GM13976 (cell line): ENCODE measurements around the gene HOXD4.

Source experiments
- DNase-seq: peaks from one replicate; pipeline ENCODE4 v3.0.0; 2012; ENCODE audit warnings: low spot score
- in situ Hi-C: fragments of 300-500 bp; cut with MboI; formaldehyde crosslinking; loops from one replicate; pipeline ENCODE4 v1.12.0; 2022; ENCODE audit warnings: low sequenced_read_pairs, mixed read lengths, inconsistent platforms; ENCODE audit not compliant: unreplicated experiment
- TF ChIP-seq, protein P1 (sequence below): IDR thresholded peaks from 2 replicates; pipeline ENCODE4 v1.5.1; 2012; ENCODE audit warnings: borderline replicate concordance, mild to moderate bottlenecking; ENCODE audit not compliant: insufficient read depth; ENCODE audit errors: extremely low read depth, missing control alignments, control extremely low read depth

HOXD4 gene

GRCh38 chr2:176162911-176163671 is 11.7 kb downstream of the HOXD4 start:
- TF ChIP-seq, protein P1, sequence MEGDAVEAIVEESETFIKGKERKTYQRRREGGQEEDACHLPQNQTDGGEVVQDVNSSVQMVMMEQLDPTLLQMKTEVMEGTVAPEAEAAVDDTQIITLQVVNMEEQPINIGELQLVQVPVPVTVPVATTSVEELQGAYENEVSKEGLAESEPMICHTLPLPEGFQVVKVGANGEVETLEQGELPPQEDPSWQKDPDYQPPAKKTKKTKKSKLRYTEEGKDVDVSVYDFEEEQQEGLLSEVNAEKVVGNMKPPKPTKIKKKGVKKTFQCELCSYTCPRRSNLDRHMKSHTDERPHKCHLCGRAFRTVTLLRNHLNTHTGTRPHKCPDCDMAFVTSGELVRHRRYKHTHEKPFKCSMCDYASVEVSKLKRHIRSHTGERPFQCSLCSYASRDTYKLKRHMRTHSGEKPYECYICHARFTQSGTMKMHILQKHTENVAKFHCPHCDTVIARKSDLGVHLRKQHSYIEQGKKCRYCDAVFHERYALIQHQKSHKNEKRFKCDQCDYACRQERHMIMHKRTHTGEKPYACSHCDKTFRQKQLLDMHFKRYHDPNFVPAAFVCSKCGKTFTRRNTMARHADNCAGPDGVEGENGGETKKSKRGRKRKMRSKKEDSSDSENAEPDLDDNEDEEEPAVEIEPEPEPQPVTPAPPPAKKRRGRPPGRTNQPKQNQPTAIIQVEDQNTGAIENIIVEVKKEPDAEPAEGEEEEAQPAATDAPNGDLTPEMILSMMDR = no peak
- in situ Hi-C loops = no loop called here
- no peak for DNase-seq

GRCh38 chr2:176163672-176164056 is 12.3 kb downstream of the HOXD4 start:
- DNase-seq = no peak
- TF ChIP-seq, protein P1 = no peak
- in situ Hi-C loops = no loop called here

DNA sequence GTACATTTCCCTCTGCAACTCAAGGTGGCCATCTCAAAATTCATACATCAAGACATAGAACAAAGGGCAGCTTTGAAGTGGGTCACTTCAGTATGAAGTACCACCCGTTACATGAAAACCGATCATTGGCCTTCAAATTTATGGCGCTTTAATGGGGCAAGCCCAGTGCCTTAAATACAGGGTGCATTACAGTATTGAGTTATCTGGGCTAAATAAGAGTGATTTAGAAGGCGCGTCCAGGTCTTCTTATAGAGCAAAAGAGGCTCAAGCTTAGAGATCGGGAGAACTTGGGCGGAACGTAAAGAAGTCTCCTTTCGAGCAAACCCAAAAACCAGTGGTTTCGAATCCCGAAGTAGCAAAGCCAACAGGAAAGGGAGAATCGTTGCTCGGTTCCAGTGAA is 12.9 kb downstream of the HOXD4 start:
- no peak for DNase-seq
- TF ChIP-seq, protein P1 = no peak
- in situ Hi-C loops = no loop called here

DNA sequence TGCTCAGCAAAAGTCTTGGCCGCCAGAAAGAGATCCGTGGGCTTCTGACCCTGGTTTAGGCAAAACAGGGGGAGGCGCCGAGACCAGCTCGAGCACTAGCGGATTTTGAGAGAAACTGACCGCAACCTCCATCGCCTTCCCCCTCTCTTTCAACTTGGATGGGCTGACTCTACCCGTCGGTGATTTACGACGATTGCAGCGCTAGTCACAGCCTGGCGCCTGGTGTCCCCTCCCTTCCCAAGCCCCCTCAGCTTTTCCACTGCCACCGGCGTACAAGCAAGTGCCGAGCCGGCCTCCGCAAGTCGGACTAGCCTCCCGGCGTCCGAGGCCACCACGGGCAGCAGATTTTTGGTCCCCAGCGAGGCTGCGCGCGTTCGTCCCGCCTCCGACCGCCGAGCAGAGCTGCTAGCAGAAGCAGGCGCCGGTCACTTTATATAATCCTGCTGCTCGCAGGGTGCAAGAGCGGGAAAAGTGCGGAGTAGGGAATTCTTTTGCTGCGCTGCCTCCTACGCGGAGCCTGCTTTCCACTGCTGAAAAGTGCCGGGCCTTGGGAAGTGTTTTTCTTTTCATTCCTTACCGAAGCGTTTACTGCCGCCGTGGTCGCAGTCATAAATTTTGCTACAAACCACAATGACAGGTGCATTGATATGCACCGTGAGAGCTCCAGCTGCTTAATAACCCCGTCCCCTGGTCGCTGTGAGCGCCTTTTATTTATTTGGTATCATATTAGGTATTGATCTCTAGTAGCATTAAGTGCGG is 13.4 kb downstream of the HOXD4 start:
- in situ Hi-C loops = no loop called here
- DNase-seq = no peak
- TF ChIP-seq, protein P1 = no peak

GRCh38 chr2:176165370-176166050 is 14.2 kb downstream of the HOXD4 start:
- TF ChIP-seq, protein P1 = no peak
- no peak for DNase-seq
- in situ Hi-C loops = no loop called here

- TF ChIP-seq, protein P1 = no peak
- no peak for DNase-seq
- in situ Hi-C loops = no loop called here
Observed at GRCh38 chr2:176166272-176166671, 14.9 kb downstream of the HOXD4 start.
